ENCODE results near the gene EFNB1. TPM values are rescaled to one million over a fixed set of nuclear protein-coding genes. Genes with fewer than 3 reads are reported as not detected.

Gene EFNB1
- total RNA-seq (2021; fragmentation: NEBNext Ultra II Directional; extraction: Animal tissue kit (Norgen Biotek cat#: 25700)) (2.3 and 3.0 TPM in 2 replicates), polyA plus RNA-seq (2011; rRNA removed) (5.4 and 6.1 TPM in 2 replicates), polyA minus RNA-seq (2011; rRNA and poly(A)+ RNA removed) (2.8 and 3.6 TPM in 2 replicates)
- polyA plus RNA-seq (2011; cell fraction: cytosol; rRNA removed): 6.0 TPM
- polyA plus RNA-seq (2011; cell fraction: nucleus; rRNA removed): 4.2 TPM
- polyA plus RNA-seq (2012, experiment 1 of 2): 2.6 to 5.2 TPM (median 4.2 TPM) in 4 replicates
- 4.1 TPM for polyA plus RNA-seq (2012, experiment 2 of 2)
- 2.3 TPM for polyA plus RNA-seq (2013, experiment 1 of 2)
- polyA plus RNA-seq (2013, experiment 2 of 2): 2.1 TPM
- 2.3 TPM for polyA minus RNA-seq (2011; cell fraction: cytosol; rRNA and poly(A)+ RNA removed)
- 2.3 TPM for polyA minus RNA-seq (2011; cell fraction: nucleus; rRNA and poly(A)+ RNA removed)
- long read RNA-seq, experiment 1, partial matches to known transcripts: 0 of 6 reads
- long read RNA-seq, experiment 1, other reads (novel, unspliced or antisense): 3 of 6 reads
- long read RNA-seq, experiment 2: 0 reads

GRCh38 chrX:68828740-68829581 lies at the start of gene EFNB1:
Gene EFNB1, plus strand, starts transcription at chrX:68829021. Its CDS starts 756 bp downstream, at chrX:68829777.
- no peak within 1 kb of the TSS for H2AK5ac ChIP-seq (ENCODE audit: low read depth, low read length)
- peaks cover 0 to 14% (median 3%) of the 10 kb centered on the region in 4 experiments; a peak in 5 of 7 replicates for H3K4me1 ChIP-seq (replicated peaks in 1 of 4; ENCODE audit: control insufficient read depth in 3 of 4, insufficient read depth in 4 of 4, low read length in 3 of 4)
- H4K5ac ChIP-seq (ENCODE audit: insufficient read length, low read depth, low read length): no peak within 1 kb of the TSS
- no peak within 1 kb of the TSS for H4K91ac ChIP-seq (replicated peaks; ENCODE audit: insufficient read length, low read length)
- H2BK12ac ChIP-seq (ENCODE audit: low read depth, low read length): no peak within 1 kb of the TSS
- H4K20me1 ChIP-seq (replicated peaks in 1 of 2; ENCODE audit: control insufficient read depth in 1 of 2, insufficient read depth in 2 of 2, low read length in 2 of 2): peaks cover 11 to 15% of the 10 kb centered on the region in 2 experiments
- peak within 1 kb of the TSS in 1 of 4 experiments; percentile 40; a peak in 1 of 7 replicates for H3K9ac ChIP-seq (replicated peaks in 1 of 4; ENCODE audit: extremely low read depth in 1 of 4, low read depth in 3 of 4, low read length in 3 of 4)
- no peak within 1 kb of the TSS for H3K23ac ChIP-seq (ENCODE audit: insufficient read length)
- peaks cover 10% of the 10 kb centered on the region; the same call in 1 of the 2 replicates for H3K23me2 ChIP-seq (ENCODE audit: low read depth, low read length)
- peaks cover 30 to 84% (median 71%) of the 10 kb centered on the region in 4 experiments for H3K27me3 ChIP-seq (replicated peaks in 1 of 4; ENCODE audit: control insufficient read depth in 3 of 4, extremely low read depth in 1 of 4, insufficient read depth in 3 of 4, low read length in 3 of 4)
- no peak within 1 kb of the TSS; the same call in none of the 2 replicates for H3K18ac ChIP-seq (ENCODE audit: extremely low read depth, low read length)
- H3K36me3 ChIP-seq (ENCODE audit: control insufficient read depth in 2 of 4, insufficient read depth in 4 of 4, low read length in 3 of 4): no peaks in the 10 kb centered on the region
- no peaks in the 10 kb centered on the region for H3K79me1 ChIP-seq (ENCODE audit: low read depth, low read length)
- FAIRE-seq (peak; percentile 81), DNase-seq (ENCODE audit: low read depth in 1 of 2, low spot score in 2 of 2) (peak; percentile 77 to 78)
- H2BK5ac ChIP-seq (ENCODE audit: low read depth, low read length): no peak within 1 kb of the TSS
- H2BK15ac ChIP-seq (ENCODE audit: low read length): no peak within 1 kb of the TSS
- H3K56ac ChIP-seq (replicated peaks; ENCODE audit: insufficient read length, low read depth, low read length): no peak within 1 kb of the TSS
- CTCF ChIA-PET (ENCODE audit: partially characterized antibody): interaction anchor here (0.7 to 3.2 kb wide), 32 partner anchors 17 to 559 kb away, joined by 3 to 35 read pairs (median 5); no protein-coding TSS in a partner anchor
- no peaks in the 10 kb centered on the region for H3K79me2 ChIP-seq (ENCODE audit: control insufficient read depth in 1 of 2, insufficient read depth in 2 of 2, low read length in 2 of 2)
- no peaks in the 10 kb centered on the region; a peak in 1 of 4 replicates for H3K9me3 ChIP-seq (ENCODE audit: insufficient read depth in 2 of 2, low read depth in 1 of 2, low read length in 1 of 2)
- peak within 1 kb of the TSS; percentile 40 to 67 (median 45) for H3K4me3 ChIP-seq (ENCODE audit: extremely low read depth in 1 of 4, insufficient read depth in 2 of 4, low read depth in 3 of 4, low read length in 4 of 4)
- POLR2A ChIA-PET (ENCODE audit: partially characterized antibody): interaction anchor here (0.7 to 3.3 kb wide), 14 partner anchors 8 to 494 kb away, joined by 3 to 13 read pairs (median 3); no protein-coding TSS in a partner anchor
- H3K4me2 ChIP-seq (ENCODE audit: insufficient read depth in 1 of 2, low read depth in 2 of 2, low read length in 2 of 2): peak within 1 kb of the TSS; percentile 59 to 78
- no peak within 1 kb of the TSS for H3K27ac ChIP-seq (ENCODE audit: low read depth, low read length)
- H4K8ac ChIP-seq (ENCODE audit: extremely low read depth, insufficient read depth, low read length): no peak within 1 kb of the TSS
- H3K4ac ChIP-seq (replicated peaks; ENCODE audit: insufficient read length, low read depth, low read length): no peak within 1 kb of the TSS
- H2AFZ ChIP-seq (ENCODE audit: low read length): no peak within 1 kb of the TSS
- H3K14ac ChIP-seq (ENCODE audit: insufficient read length): no peak within 1 kb of the TSS
- 1% methylated on average over 30 of the region's 82 CpGs; no CpG with 5 or more reads in 1 of the 2 experiments for WGBS, 2 experiments (ENCODE audit: extremely low coverage in 1 of 2, insufficient coverage in 1 of 2, insufficient read length in 1 of 2, insufficient replicate concordance in 2 of 2, low coverage in 1 of 2, low lambda C conversion rate in 2 of 2, missing lambda C conversion rate in 1 of 2)
- H2BK20ac ChIP-seq (ENCODE audit: low read length): no peak within 1 kb of the TSS
- no peak within 1 kb of the TSS for H2BK120ac ChIP-seq (replicated peaks; ENCODE audit: low read depth, low read length)
- TF ChIP-seq TCF12 (IDR thresholded peaks at IDR 0.05; ENCODE audit: low read depth, low read length) (no peak), YY1 (IDR thresholded peaks at IDR 0.05; ENCODE audit: low read depth, low read length) (no peak), MAFK (IDR thresholded peaks at IDR 0.05; ENCODE audit: low read depth, low read length) (no peak), RXRA (IDR thresholded peaks at IDR 0.05; ENCODE audit: insufficient read depth, low read depth, low read length) (no peak), GTF2F1 (IDR thresholded peaks at IDR 0.05; ENCODE audit: borderline replicate concordance, low read depth, low read length) (no peak), SP4 (IDR thresholded peaks at IDR 0.05; ENCODE audit: low read length) (0 out of 2 replicates have a peak, but pooled peaks have one; percentile 30), CHD1 (IDR thresholded peaks at IDR 0.05; ENCODE audit: low read depth, low read length) (no peak), CTBP2 (IDR thresholded peaks at IDR 0.05; ENCODE audit: borderline replicate concordance, insufficient read depth, insufficient read length, low read length) (no peak), JUND (IDR thresholded peaks at IDR 0.05; ENCODE audit: low read length) (no peak), BRCA1 (IDR thresholded peaks at IDR 0.05; ENCODE audit: low read depth, low read length) (no peak)
